ENCODE measurements around the gene NBL1. TPM values are rescaled to one million over a fixed set of nuclear protein-coding genes. Genes with fewer than 3 reads are reported as not detected.
A peak's percentile ranks its signal among the peaks of the same experiment; 100 is the strongest.

NBL1 gene
- total RNA-seq, 3 donors from 2014 or later: 20.7 to 27.6 (median 20.7) TPM

DNA sequence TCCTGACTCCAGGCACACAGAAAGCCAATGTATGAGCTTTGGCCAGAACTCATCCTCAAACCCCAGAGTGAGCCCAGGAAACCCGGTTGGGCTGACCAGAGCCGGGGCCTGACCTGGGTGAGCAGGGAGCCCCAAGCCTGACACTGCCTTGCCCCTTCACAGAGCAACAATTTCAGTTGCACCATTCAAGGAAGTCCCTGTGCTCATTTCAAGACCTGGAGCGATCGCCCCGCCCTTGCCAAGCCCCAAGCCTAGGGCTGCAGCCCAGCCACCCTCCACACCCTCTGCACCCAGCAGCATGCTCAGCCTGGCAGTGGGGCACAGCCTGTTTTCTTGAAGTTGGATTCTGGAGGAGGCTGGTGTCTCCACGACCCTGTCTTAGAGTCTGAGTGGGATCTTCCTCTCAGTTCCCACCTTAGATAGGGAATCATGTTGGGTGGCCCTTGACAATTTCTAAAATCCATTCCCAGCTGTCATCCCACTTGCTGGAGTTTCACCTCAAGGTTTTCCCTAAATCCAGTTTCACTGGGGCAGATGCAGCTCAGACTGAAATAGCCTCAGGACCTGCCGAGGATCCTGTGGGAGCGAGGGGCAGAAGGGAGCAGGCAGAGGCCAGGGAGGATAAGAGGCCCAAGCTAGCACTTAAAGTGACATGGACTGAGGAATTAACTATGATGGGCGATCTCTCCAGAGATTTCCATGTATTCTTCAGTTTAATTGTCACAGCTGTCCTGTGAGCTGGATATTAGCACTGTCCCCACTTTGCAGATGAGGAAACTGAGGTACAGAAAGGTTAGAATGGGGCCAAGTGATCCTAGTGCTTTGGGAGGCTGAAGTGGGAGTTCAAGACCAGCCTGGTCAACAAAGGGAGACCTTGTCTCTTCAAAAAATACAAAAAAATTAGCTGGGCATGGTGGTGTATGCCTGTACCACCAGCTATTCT, 2.5 kb downstream of the NBL1 start:
- Mint-ChIP-seq H3K4me1 (ENCODE audit: low read depth) (peaks cover 32% of the 10 kb centered on the region), H3K36me3 (ENCODE audit: insufficient read depth) (no peaks in the 10 kb centered on the region), H3K9me3 (no peaks in the 10 kb centered on the region), H3K27me3 (ENCODE audit: low read depth) (peaks cover 12% of the 10 kb centered on the region), H3K4me3 (peak overlapping the region; percentile 57)
- ATAC-seq: no peak
- no peak for DNase-seq

DNA sequence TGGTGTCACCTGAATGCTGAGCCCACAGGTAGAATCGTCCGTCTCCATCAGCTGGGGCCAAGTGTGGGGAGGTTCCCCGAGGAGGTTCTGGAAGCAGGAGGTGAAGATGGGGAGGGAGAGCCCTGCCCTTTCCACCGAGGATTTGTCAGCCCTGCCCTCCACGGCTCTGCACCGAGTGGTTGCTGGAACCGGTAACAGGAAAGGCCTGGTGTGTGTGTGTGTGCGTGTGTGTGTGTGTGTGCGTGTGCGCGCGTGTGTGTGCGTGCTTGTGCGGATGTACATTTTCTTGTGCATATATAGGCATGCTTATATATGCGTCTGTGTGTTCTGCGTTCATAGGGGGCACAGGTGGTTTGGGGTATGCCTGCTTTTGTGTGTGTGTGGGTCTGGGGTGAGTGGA, 3.5 kb downstream of the NBL1 start:
- peaks cover 32% of the 10 kb centered on the region for H3K4me1 Mint-ChIP-seq (ENCODE audit: low read depth)
- no peaks in the 10 kb centered on the region for H3K9me3 Mint-ChIP-seq
- H3K27me3 Mint-ChIP-seq (ENCODE audit: low read depth): peaks cover 11% of the 10 kb centered on the region
- no peak overlapping the region for H3K4me3 Mint-ChIP-seq
- no peaks in the 10 kb centered on the region for H3K36me3 Mint-ChIP-seq (ENCODE audit: insufficient read depth)
- ATAC-seq (no peak), DNase-seq (no peak)

DNA sequence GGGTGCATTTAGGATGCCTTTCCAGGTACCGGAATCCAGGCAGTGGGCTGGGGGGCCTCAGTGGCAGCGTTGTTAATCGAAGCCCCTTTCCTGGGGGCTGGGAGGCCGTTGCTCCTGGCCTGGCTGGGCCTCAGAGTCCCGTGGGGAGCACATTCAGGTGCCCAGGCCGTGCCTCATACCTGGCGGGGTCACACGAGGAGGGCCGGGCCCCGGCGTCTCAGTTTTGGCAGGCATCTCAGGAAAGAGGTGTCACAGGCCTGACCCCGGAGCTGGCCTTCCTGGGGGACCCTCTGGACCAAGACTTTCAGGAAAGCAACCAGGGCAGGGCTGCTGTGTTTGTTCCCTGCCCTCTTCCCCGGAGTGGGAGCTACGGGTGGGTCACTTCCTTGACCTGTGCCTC, 4.1 kb downstream of the NBL1 start:
- ATAC-seq (no peak), DNase-seq (no peak)
- Mint-ChIP-seq H3K9me3 (no peaks in the 10 kb centered on the region), H3K27me3 (ENCODE audit: low read depth) (peaks cover 5% of the 10 kb centered on the region), H3K36me3 (ENCODE audit: insufficient read depth) (no peaks in the 10 kb centered on the region), H3K4me3 (no peak overlapping the region), H3K4me1 (ENCODE audit: low read depth) (peaks cover 29% of the 10 kb centered on the region)

GRCh38 chr1:19648689-19649088, 4.6 kb downstream of the NBL1 start:
- ATAC-seq (no peak), DNase-seq (no peak)
- Mint-ChIP-seq H3K27me3 (ENCODE audit: low read depth) (peaks cover 3% of the 10 kb centered on the region), H3K4me3 (no peak overlapping the region), H3K4me1 (ENCODE audit: low read depth) (peaks cover 26% of the 10 kb centered on the region), H3K36me3 (ENCODE audit: insufficient read depth) (no peaks in the 10 kb centered on the region), H3K9me3 (no peaks in the 10 kb centered on the region)

GRCh38 chr1:19650416-19651140, 6.5 kb downstream of the NBL1 start:
- Mint-ChIP-seq H3K9me3 (no peaks in the 10 kb centered on the region), H3K36me3 (ENCODE audit: insufficient read depth) (no peaks in the 10 kb centered on the region), H3K27me3 (ENCODE audit: low read depth) (no peaks in the 10 kb centered on the region), H3K4me1 (ENCODE audit: low read depth) (peaks cover 25% of the 10 kb centered on the region), H3K4me3 (no peak overlapping the region)
- ATAC-seq: no peak
- no peak for DNase-seq

- peak; percentile 41 to 58 for ATAC-seq
- peaks cover 20% of the 10 kb centered on the region for H3K4me1 Mint-ChIP-seq (ENCODE audit: low read depth)
Measured at GRCh38 chr1:19651141-19651737, 7.1 kb downstream of the NBL1 start.

DNA sequence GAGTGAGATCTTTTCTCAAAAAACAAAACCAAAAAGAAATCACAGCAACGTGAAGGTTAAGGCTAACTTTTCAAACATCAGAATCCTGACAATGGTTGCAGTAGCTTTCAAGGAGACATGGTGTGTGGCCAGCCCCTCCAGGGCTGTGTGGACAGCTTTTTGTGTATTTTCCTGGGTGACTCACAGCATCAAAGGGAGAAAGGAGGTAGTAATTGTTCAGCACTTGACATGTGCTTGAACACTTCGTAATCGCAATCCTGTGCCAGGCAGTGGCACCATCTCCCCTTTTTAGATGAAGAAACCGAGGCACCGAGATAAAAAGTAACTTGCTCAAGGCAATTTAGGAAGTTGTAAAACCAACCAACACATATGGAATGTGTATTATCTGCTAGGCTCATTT, 10.3 kb downstream of the NBL1 start:
- Mint-ChIP-seq H3K27me3 (ENCODE audit: low read depth) (no peaks in the 10 kb centered on the region), H3K36me3 (ENCODE audit: insufficient read depth) (no peaks in the 10 kb centered on the region), H3K9me3 (no peaks in the 10 kb centered on the region), H3K4me1 (ENCODE audit: low read depth) (peaks cover 7% of the 10 kb centered on the region), H3K4me3 (no peak overlapping the region)
- DNase-seq: no peak
- ATAC-seq: no peak

More at GRCh38 chr1:19651141-19651737, 7.1 kb downstream of the NBL1 start:
- H3K9me3 Mint-ChIP-seq: no peaks in the 10 kb centered on the region
- no peaks in the 10 kb centered on the region for H3K27me3 Mint-ChIP-seq (ENCODE audit: low read depth)
- H3K4me3 Mint-ChIP-seq: no peak overlapping the region
- H3K36me3 Mint-ChIP-seq (ENCODE audit: insufficient read depth): no peaks in the 10 kb centered on the region
- DNase-seq: peak; percentile 44

GRCh38 chr1:19654886-19655717, 11.0 kb downstream of the NBL1 start:
- H3K36me3 Mint-ChIP-seq (ENCODE audit: insufficient read depth): no peaks in the 10 kb centered on the region
- ATAC-seq (no peak), DNase-seq (no peak)
- H3K9me3 Mint-ChIP-seq: no peaks in the 10 kb centered on the region
- peaks cover 11% of the 10 kb centered on the region for H3K4me1 Mint-ChIP-seq (ENCODE audit: low read depth)
- H3K27me3 Mint-ChIP-seq (ENCODE audit: low read depth): no peaks in the 10 kb centered on the region
- no peak overlapping the region for H3K4me3 Mint-ChIP-seq

GRCh38 chr1:19655718-19656080, 11.6 kb downstream of the NBL1 start:
- no peak for DNase-seq
- ATAC-seq: no peak
- H3K9me3 Mint-ChIP-seq: no peaks in the 10 kb centered on the region
- H3K36me3 Mint-ChIP-seq (ENCODE audit: insufficient read depth): no peaks in the 10 kb centered on the region
- H3K27me3 Mint-ChIP-seq (ENCODE audit: low read depth): no peaks in the 10 kb centered on the region
- peaks cover 11% of the 10 kb centered on the region for H3K4me1 Mint-ChIP-seq (ENCODE audit: low read depth)
- no peak overlapping the region for H3K4me3 Mint-ChIP-seq

GRCh38 chr1:19656134-19656779, 12.1 kb downstream of the NBL1 start:
- Mint-ChIP-seq H3K36me3 (ENCODE audit: insufficient read depth) (no peaks in the 10 kb centered on the region), H3K4me3 (no peak overlapping the region), H3K4me1 (ENCODE audit: low read depth) (peaks cover 10% of the 10 kb centered on the region), H3K9me3 (no peaks in the 10 kb centered on the region), H3K27me3 (ENCODE audit: low read depth) (no peaks in the 10 kb centered on the region)
- ATAC-seq (no peak), DNase-seq (no peak)

GRCh38 chr1:19656780-19657466, 12.8 kb downstream of the NBL1 start:
- DNase-seq (no peak), ATAC-seq (no peak)
- Mint-ChIP-seq H3K4me3 (no peak overlapping the region), H3K9me3 (no peaks in the 10 kb centered on the region), H3K4me1 (ENCODE audit: low read depth) (peaks cover 10% of the 10 kb centered on the region), H3K36me3 (ENCODE audit: insufficient read depth) (no peaks in the 10 kb centered on the region), H3K27me3 (ENCODE audit: low read depth) (no peaks in the 10 kb centered on the region)

DNA sequence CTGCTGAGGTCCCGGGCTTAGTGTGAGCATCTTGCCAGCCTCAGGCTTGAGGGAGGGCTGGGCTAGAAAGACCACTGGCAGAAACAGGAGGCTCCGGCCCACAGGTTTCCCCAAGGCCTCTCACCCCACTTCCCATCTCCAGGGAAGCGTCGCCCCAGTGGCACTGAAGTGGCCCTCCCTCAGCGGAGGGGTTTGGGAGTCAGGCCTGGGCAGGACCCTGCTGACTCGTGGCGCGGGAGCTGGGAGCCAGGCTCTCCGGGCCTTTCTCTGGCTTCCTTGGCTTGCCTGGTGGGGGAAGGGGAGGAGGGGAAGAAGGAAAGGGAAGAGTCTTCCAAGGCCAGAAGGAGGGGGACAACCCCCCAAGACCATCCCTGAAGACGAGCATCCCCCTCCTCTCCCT, 13.4 kb downstream of the NBL1 start:
- no peak overlapping the region for H3K4me3 Mint-ChIP-seq
- ATAC-seq: no peak
- H3K36me3 Mint-ChIP-seq (ENCODE audit: insufficient read depth): no peaks in the 10 kb centered on the region
- H3K4me1 Mint-ChIP-seq (ENCODE audit: low read depth): peaks cover 10% of the 10 kb centered on the region
- DNase-seq: no peak
- no peaks in the 10 kb centered on the region for H3K27me3 Mint-ChIP-seq (ENCODE audit: low read depth)
- no peaks in the 10 kb centered on the region for H3K9me3 Mint-ChIP-seq

DNA sequence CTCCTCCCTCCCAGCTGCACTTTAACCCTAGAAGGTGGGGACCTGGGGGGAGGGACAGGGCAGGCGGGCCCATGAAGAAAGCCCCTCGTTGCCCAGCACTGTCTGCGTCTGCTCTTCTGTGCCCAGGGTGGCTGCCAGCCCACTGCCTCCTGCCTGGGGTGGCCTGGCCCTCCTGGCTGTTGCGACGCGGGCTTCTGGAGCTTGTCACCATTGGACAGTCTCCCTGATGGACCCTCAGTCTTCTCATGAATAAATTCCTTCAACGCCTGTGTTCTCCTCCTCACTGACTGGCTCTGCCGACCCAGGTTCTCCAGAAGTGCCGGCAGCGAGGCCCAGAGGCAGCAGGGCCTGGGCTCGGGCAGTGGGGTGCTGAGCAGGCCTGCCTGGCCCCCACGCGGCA, 14.1 kb downstream of the NBL1 start:
- DNase-seq (no peak), ATAC-seq (no peak)
- H3K36me3 Mint-ChIP-seq (ENCODE audit: insufficient read depth): no peaks in the 10 kb centered on the region
- H3K9me3 Mint-ChIP-seq: no peaks in the 10 kb centered on the region
- no peak overlapping the region for H3K4me3 Mint-ChIP-seq
- peaks cover 11% of the 10 kb centered on the region for H3K4me1 Mint-ChIP-seq (ENCODE audit: low read depth)
- peaks cover under 1% of the 10 kb centered on the region for H3K27me3 Mint-ChIP-seq (ENCODE audit: low read depth)
